K562 (cell line): ENCODE measurements around the gene NELFE. TPM values are rescaled to one million over a fixed set of nuclear protein-coding genes. Genes with fewer than 3 reads are reported as not detected.

Experiments
- ATAC-seq: fragments of 200-7000 bp; cut with Tn5 transposase; 3 replicates; pipeline ENCODE4 v1.9.1; 2020; ENCODE audit warnings: moderate library complexity
- BruUV-seq: library from RNA; stranded (reverse); fragments of 400-500 nt; replicated peaks from 2 replicates; lab custom pipeline; 2021; lab: Mats Ljungman, UMichigan
- CTCF ChIA-PET: fragments of 300-600 bp; formaldehyde crosslinking; extraction: SDS; loops from one replicate; lab custom pipeline; 2021; ENCODE audit warnings: low intra/inter-chr PET ratio; lab: Yijun Ruan, JAX
- POLR2A ChIA-PET: fragments of 300-600, 350-650 bp; sonication (Branson Sonifier 250); formaldehyde crosslinking; extraction: SDS; loops from one replicate; lab custom pipeline; 2021; ENCODE audit warnings: antibody characterized with exemption, inconsistent platforms; lab: Yijun Ruan, JAX
- DNase-seq, 4 experiments: peaks; one replicate each; pipeline versions ENCODE4 v3.0.0 to v3.0.0-alpha.2; 2011 to 2018; ENCODE audit warnings: low spot score in 3 of 4, mixed read lengths in 3 of 4; ENCODE audit errors: extremely low read depth in 1 of 4
- FAIRE-seq: peaks from 2 replicates; lab custom pipeline; 2011; peaks lifted over from hg19 to GRCh38; lab: Jason Lieb, UNC
- H2AFZ ChIP-seq: 2 replicates; pipeline ENCODE4 v1.6.0; 2011; ENCODE audit warnings: low read depth, low read length, control low read depth, inconsistent platforms
- H3K27ac ChIP-seq: fragments of 200-600 bp; 3 replicates; pipeline ENCODE4 v1.8.0; 2011; ENCODE audit warnings: low read depth, mild to moderate bottlenecking, control low read depth, inconsistent platforms, low read length, moderate library complexity, mixed read lengths; ENCODE audit errors: extremely low read depth
- H3K27me3 ChIP-seq, 2 experiments: fragments of 300-600 bp in 1 of 2; 2 replicates in 1 of 2; 3 replicates in 1 of 2; pipeline versions ENCODE4 v1.6.0 to v1.8.0; 2011; ENCODE audit warnings: inconsistent platforms in 2 of 2, low read length in 2 of 2, mild to moderate bottlenecking in 1 of 2, mixed read lengths in 1 of 2, moderate library complexity in 1 of 2; ENCODE audit not compliant: control insufficient read depth in 2 of 2, insufficient read depth in 2 of 2
- H3K36me3 ChIP-seq: fragments of 300-600 bp; 3 replicates; pipeline ENCODE4 v1.8.0; 2011; ENCODE audit warnings: mild to moderate bottlenecking, low read length, inconsistent platforms; ENCODE audit not compliant: control insufficient read depth, insufficient read depth
- H3K4me1 ChIP-seq, 2 experiments: fragments of 200-600 bp in 1 of 2; replicated peaks in 1 of 2; 2 replicates in 1 of 2; 3 replicates in 1 of 2; pipeline versions ENCODE4 v1.5.1 to v1.8.0; 2011; ENCODE audit warnings: inconsistent platforms in 2 of 2, low read length in 2 of 2, mild to moderate bottlenecking in 1 of 2, mixed read lengths in 1 of 2, moderate library complexity in 1 of 2; ENCODE audit not compliant: control insufficient read depth in 2 of 2, insufficient read depth in 2 of 2
- H3K4me2 ChIP-seq: 2 replicates; pipeline ENCODE4 v1.6.1; 2011; ENCODE audit warnings: low read length, control low read depth, inconsistent platforms, mixed read lengths; ENCODE audit not compliant: insufficient read depth
- H3K4me3 ChIP-seq: fragments of 200-600 bp; sonication (generic), shearing (Covaris generic); 2 replicates; pipeline ENCODE4 v1.5.1; 2016; ENCODE audit warnings: control low read depth, inconsistent platforms
- H3K79me2 ChIP-seq: fragments of 200-600 bp; 3 replicates; pipeline ENCODE4 v1.8.0; 2011; ENCODE audit warnings: low read length, inconsistent platforms; ENCODE audit not compliant: control insufficient read depth, insufficient read depth
- H3K9ac ChIP-seq, 2 experiments: 2 replicates each; pipeline versions ENCODE4 v1.6.0 to v1.6.1; 2011; ENCODE audit warnings: low read depth in 2 of 2, low read length in 2 of 2, control low read depth in 1 of 2, inconsistent platforms in 1 of 2, mild to moderate bottlenecking in 1 of 2, mixed read lengths in 1 of 2; ENCODE audit not compliant: insufficient read depth in 1 of 2
- H3K9me1 ChIP-seq: one replicate; pipeline ENCODE4 v1.6.0; 2011; ENCODE audit warnings: inconsistent platforms, mild to moderate bottlenecking, low read length, moderate library complexity; ENCODE audit not compliant: control insufficient read depth, insufficient read depth
- H3K9me3 ChIP-seq: replicated peaks from 2 replicates; pipeline ENCODE4 v1.5.1; 2011; ENCODE audit warnings: low read depth, low read length, inconsistent platforms; ENCODE audit not compliant: control insufficient read depth, insufficient read depth
- H4K20me1 ChIP-seq: replicated peaks from 2 replicates; pipeline ENCODE4 v1.6.1; 2011; ENCODE audit warnings: low read length, inconsistent platforms, mixed read lengths; ENCODE audit not compliant: control insufficient read depth, insufficient read depth
- KAT7 ChIP-seq: sonication (generic); formaldehyde crosslinking; IDR thresholded peaks from 2 replicates; pipeline ENCODE4 v1.8.0; 2022; ENCODE audit warnings: missing genetic modification reagents, mild to moderate bottlenecking, borderline replicate concordance
- PCBP1 ChIP-seq: fragments of 200-400 bp; formaldehyde crosslinking; IDR thresholded peaks from 2 replicates; pipeline ENCODE4 v1.6.1; 2018; ENCODE audit warnings: mild to moderate bottlenecking, low read depth, low read length; ENCODE audit not compliant: poor library complexity, severe bottlenecking
- RBBP5 ChIP-seq: fragments of 200-600 bp; sonication (generic); IDR thresholded peaks from 2 replicates; pipeline ENCODE4 v1.6.1; 2012; ENCODE audit warnings: borderline replicate concordance, mild to moderate bottlenecking, low read length, control low read depth, inconsistent platforms; ENCODE audit not compliant: insufficient read depth, poor library complexity, severe bottlenecking
- SRSF7 ChIP-seq: fragments of 200-400 bp; formaldehyde crosslinking; optimal IDR thresholded peaks from 2 replicates; pipeline ENCODE3; 2017; ENCODE audit warnings: mild to moderate bottlenecking, low read depth, low read length
- WGBS: fragments of 100-300 bp; shearing (Covaris generic); methylation state at CpG from one replicate; pipeline ENCODE4 v1.1.6; 2016; ENCODE audit warnings: low coverage, mixed read lengths; ENCODE audit not compliant: insufficient coverage; ENCODE audit errors: missing lambda C conversion rate; 5-methylcytosine and 5-hydroxymethylcytosine counted together
- in situ Hi-C: fragments of 300-500 bp; cut with MboI; formaldehyde crosslinking; loops from 4 replicates; pipeline ENCODE4 v1.15.0; 2018; ENCODE audit warnings: inconsistent platforms, mixed read lengths
- intact Hi-C: fragments of 100-400 bp; cut with micrococcal nuclease; formaldehyde crosslinking; loops from 2 replicates; pipeline ENCODE4 v1.14.2; 2022
- polyA plus RNA-seq, 8 experiments: library from polyadenylated mRNA; depleted of rRNA in 4 of 8; stranded (reverse) in 5 of 8; unstranded in 3 of 8; fragments of >200 nt; fragmentation: Nextera tagmentation in 2 of 8; fragmentation: Illumina TruSeq in 1 of 8; extraction: Ambion mirVana in 2 of 8; extraction: Trizol in 1 of 8; gene quantifications; 2 replicates each; pipeline versions ENCODE4 v1.2.1 to v1.2.3, GENCODE V29; 2011 to 2014; ENCODE audit warnings: inconsistent platforms in 1 of 8, missing spikeins in 1 of 8
- total RNA-seq, 7 experiments: library from RNA; depleted of rRNA in 6 of 7; stranded (reverse); fragments of >200 nt in 6 of 7; fragmentation: Illumina TruSeq in 2 of 7; extraction: Trizol in 2 of 7; gene quantifications; 2 replicates each; pipeline versions ENCODE4 v1.2.1 to v1.2.3, GENCODE V29; 2011 to 2021; ENCODE audit warnings: low replicate concordance in 1 of 7
- TF ChIP-seq, protein P1 (sequence below): sonication (generic); formaldehyde crosslinking; IDR thresholded peaks from 2 replicates; pipeline ENCODE4 v1.8.0; 2023; ENCODE audit warnings: mild to moderate bottlenecking, missing genetic modification reagents

NELFE gene
- total and polyA plus RNA-seq, 9 of the 15 experiments (the other 6 are each of a cell fraction or from before 2014, with no cell fraction given), result 15.2 to 157 (median 91.5) TPM

- TF ChIP-seq, protein P1, sequence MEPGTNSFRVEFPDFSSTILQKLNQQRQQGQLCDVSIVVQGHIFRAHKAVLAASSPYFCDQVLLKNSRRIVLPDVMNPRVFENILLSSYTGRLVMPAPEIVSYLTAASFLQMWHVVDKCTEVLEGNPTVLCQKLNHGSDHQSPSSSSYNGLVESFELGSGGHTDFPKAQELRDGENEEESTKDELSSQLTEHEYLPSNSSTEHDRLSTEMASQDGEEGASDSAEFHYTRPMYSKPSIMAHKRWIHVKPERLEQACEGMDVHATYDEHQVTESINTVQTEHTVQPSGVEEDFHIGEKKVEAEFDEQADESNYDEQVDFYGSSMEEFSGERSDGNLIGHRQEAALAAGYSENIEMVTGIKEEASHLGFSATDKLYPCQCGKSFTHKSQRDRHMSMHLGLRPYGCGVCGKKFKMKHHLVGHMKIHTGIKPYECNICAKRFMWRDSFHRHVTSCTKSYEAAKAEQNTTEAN (CRISPR knock-in tag), result no peak
- TF ChIP-seq RBBP5 (no peak), PCBP1 (no peak)
Measured at GRCh38 chr6:31966997-31967925, 8.5 kb upstream of the NELFE start (continued).

GRCh38 chr6:31966506-31966905 is 7.7 kb upstream of the NELFE start:
- peak overlapping the region in 1 of 2 experiments; percentile 5; a peak in 1 of 4 replicates for H3K9ac ChIP-seq
- FAIRE-seq (no peak), ATAC-seq (no peak), DNase-seq (no peak)
- peaks cover 19% of the 10 kb centered on the region for H3K79me2 ChIP-seq
- intact Hi-C loops, result no loop called here
- no peak overlapping the region for H2AFZ ChIP-seq
- H3K9me1 ChIP-seq, result no peaks in the 10 kb centered on the region
- H4K20me1 ChIP-seq, result no peaks in the 10 kb centered on the region
- no peaks in the 10 kb centered on the region for H3K27me3 ChIP-seq
- CTCF ChIA-PET, result no interaction called here
- peaks cover 35 to 39% of the 10 kb centered on the region in 2 experiments; a peak in 4 of 5 replicates for H3K4me1 ChIP-seq
- peaks cover 97% of the 10 kb centered on the region for H3K36me3 ChIP-seq
- no TSS peak for BruUV-seq
- POLR2A ChIA-PET, result interaction anchor here (0.6 to 1.5 kb wide), 2 partner anchors 15 to 43 kb away, joined by 3 to 7 read pairs; no protein-coding TSS in a partner anchor
- TF ChIP-seq KAT7 (CRISPR knock-in tag) (no peak), SRSF7 (no peak)
- H3K4me3 ChIP-seq, result no peak overlapping the region
- H3K27ac ChIP-seq, result no peak overlapping the region; the same call in 2 of the 3 replicates
- H3K9me3 ChIP-seq, result no peaks in the 10 kb centered on the region
- no peak overlapping the region for H3K4me2 ChIP-seq
- 87% methylated on average over 7 of the region's 7 CpGs for WGBS
- in situ Hi-C loops, result no loop called here
